GM23338 (cell line): ENCODE measurements around the gene KATNAL2. TPM values are rescaled to one million over a fixed set of nuclear protein-coding genes. Genes with fewer than 3 reads are reported as not detected.

Experiments used
- ATAC-seq: fragments of 200-7000 bp; cut with Tn5 transposase; 3 replicates; pipeline ENCODE4 v1.9.1; 2020
- DNase-seq: peaks from one replicate; pipeline ENCODE4 v3.0.0-alpha.2; 2015; ENCODE audit warnings: low spot score
- H2AFZ ChIP-seq: fragments of 200-600 bp; sonication (generic); 2 replicates; pipeline ENCODE4 v1.8.0; 2016; ENCODE audit warnings: antibody characterized with exemption, mild to moderate bottlenecking, moderate library complexity
- H3F3A ChIP-seq: fragments of 200-600 bp; sonication (generic); replicated peaks from 2 replicates; pipeline ENCODE4 v1.8.0; 2017; ENCODE audit warnings: antibody characterized with exemption, mixed run types, low read depth
- H3K27ac ChIP-seq: fragments of 200-600 bp; sonication (generic); 2 replicates; pipeline ENCODE4 v1.6.1; 2016; ENCODE audit warnings: low read depth
- H3K27me3 ChIP-seq: fragments of 200-600 bp; sonication (generic); 2 replicates; pipeline ENCODE4 v1.8.0; 2016; ENCODE audit warnings: mild to moderate bottlenecking, mixed run types, moderate library complexity; ENCODE audit not compliant: insufficient read depth
- H3K36me3 ChIP-seq: fragments of 200-600 bp; sonication (generic); 2 replicates; pipeline ENCODE4 v1.8.0; 2016; ENCODE audit warnings: mild to moderate bottlenecking; ENCODE audit not compliant: insufficient read depth
- H3K4me1 ChIP-seq: fragments of 200-600 bp; sonication (generic); 2 replicates; pipeline ENCODE4 v1.8.0; 2016; ENCODE audit warnings: mild to moderate bottlenecking, moderate library complexity; ENCODE audit not compliant: insufficient read depth
- H3K4me2 ChIP-seq: fragments of 200-600 bp; sonication (generic); 2 replicates; pipeline ENCODE4 v1.7.1; 2017; ENCODE audit warnings: mixed run types
- H3K4me3 ChIP-seq: fragments of 200-600 bp; sonication (generic); 2 replicates; pipeline ENCODE4 v1.6.1; 2016; ENCODE audit warnings: mixed run types
- H3K79me2 ChIP-seq: fragments of 200-600 bp; sonication (generic); replicated peaks from 2 replicates; pipeline ENCODE4 v1.8.0; 2017; ENCODE audit warnings: mild to moderate bottlenecking; ENCODE audit not compliant: insufficient read depth
- H3K9me2 ChIP-seq: fragments of 200-600 bp; sonication (generic); 2 replicates; pipeline ENCODE4 v1.8.0; 2017; ENCODE audit not compliant: insufficient read depth
- H4K20me1 ChIP-seq: fragments of 200-600 bp; sonication (generic); replicated peaks from 2 replicates; pipeline ENCODE4 v1.8.0; 2017; ENCODE audit warnings: mild to moderate bottlenecking; ENCODE audit not compliant: insufficient read depth
- H3K27ac Mint-ChIP-seq: 2 replicates; pipeline ENCODE4 v1.8.0; 2020; ENCODE audit warnings: inconsistent platforms, mild to moderate bottlenecking, moderate library complexity, mixed read lengths
- H3K27me3 Mint-ChIP-seq: 3 replicates; pipeline ENCODE4 v1.8.0; 2022; ENCODE audit warnings: low read depth, mild to moderate bottlenecking, moderate library complexity, mixed read lengths, inconsistent platforms; ENCODE audit not compliant: insufficient read depth, poor library complexity
- H3K36me3 Mint-ChIP-seq: 3 replicates; pipeline ENCODE4 v1.8.0; 2021; ENCODE audit warnings: low read depth, mild to moderate bottlenecking, inconsistent platforms, moderate library complexity, mixed read lengths
- H3K4me1 Mint-ChIP-seq: 3 replicates; pipeline ENCODE4 v1.8.0; 2020; ENCODE audit warnings: mild to moderate bottlenecking, inconsistent platforms, mixed read lengths
- H3K4me3 Mint-ChIP-seq: 3 replicates; pipeline ENCODE4 v1.8.0; 2021; ENCODE audit warnings: moderate library complexity, mild to moderate bottlenecking, inconsistent platforms, mixed read lengths
- H3K9me3 Mint-ChIP-seq: 3 replicates; pipeline ENCODE4 v1.8.0; 2020; ENCODE audit warnings: moderate library complexity, mild to moderate bottlenecking, inconsistent platforms, mixed read lengths
- CREB1 ChIP-seq: fragments of 250-450 bp; sonication (Bioruptor Pico); IDR thresholded peaks from 2 replicates; pipeline ENCODE4 v1.5.0; 2020; ENCODE audit warnings: low read depth, mild to moderate bottlenecking, moderate library complexity
- CTCF ChIP-seq, 2 experiments: fragments of 200-600 bp in 1 of 2; sonication (generic) in 1 of 2; conservative IDR thresholded peaks; 2 replicates each; pipeline versions ENCODE4 v1.5.1 to v1.6.1; 2016 to 2017; ENCODE audit warnings: antibody characterized with exemption in 2 of 2, low read depth in 2 of 2, mild to moderate bottlenecking in 2 of 2, moderate library complexity in 1 of 2
- JUNB ChIP-seq: IDR thresholded peaks from one replicate; pipeline ENCODE4 v1.6.1; 2016; ENCODE audit warnings: antibody characterized with exemption; ENCODE audit not compliant: unreplicated experiment
- NANOG ChIP-seq: IDR thresholded peaks from 2 replicates; pipeline ENCODE4 v1.6.1; 2016; ENCODE audit warnings: antibody characterized with exemption, borderline replicate concordance
- POLR2AphosphoS5 ChIP-seq: IDR thresholded peaks from 2 replicates; pipeline ENCODE4 v1.6.1; 2016; ENCODE audit warnings: antibody characterized with exemption, low read depth
- STAT1 ChIP-seq: IDR thresholded peaks from one replicate; pipeline ENCODE4 v1.6.1; 2016; ENCODE audit warnings: antibody characterized with exemption; ENCODE audit not compliant: unreplicated experiment
- ZNF331 ChIP-seq: fragments of 250-450 bp; sonication (Bioruptor Pico); IDR thresholded peaks from 2 replicates; pipeline ENCODE4 v1.5.0; 2020; ENCODE audit warnings: low read depth, mild to moderate bottlenecking, moderate library complexity
- ZNF462 ChIP-seq: fragments of 250-450 bp; sonication (Bioruptor Pico); IDR thresholded peaks from 2 replicates; pipeline ENCODE4 v1.5.0; 2020; ENCODE audit warnings: mild to moderate bottlenecking, moderate library complexity
- polyA plus RNA-seq: library from polyadenylated mRNA; unstranded; fragments of >200 nt; fragmentation: Nextera tagmentation; extraction: Ambion mirVana; gene quantifications from 2 replicates; pipeline ENCODE4 v1.2.1, GENCODE V29; 2016
- total RNA-seq: library from RNA; depleted of rRNA; stranded (reverse); fragments of >200 nt; shearing (Covaris generic); gene quantifications from 2 replicates; pipeline ENCODE4 v1.2.3, GENCODE V29; 2014

KATNAL2 gene
- total and polyA plus RNA-seq, 2 experiments from 2014 or later: 11.8 TPM

- TF ChIP-seq NANOG: no peak
- no peak for TF ChIP-seq STAT1
- no peak for TF ChIP-seq CREB1 (CRISPR knock-in tag)
- no peak for TF ChIP-seq POLR2AphosphoS5
- no peak for TF ChIP-seq ZNF331 (CRISPR knock-in tag)
- TF ChIP-seq JUNB: no peak
Measured at GRCh38 chr18:47109720-47110119, 192.3 kb downstream of the KATNAL2 start (continued).

GRCh38 chr18:47110492-47111274 lies 193.3 kb downstream of the KATNAL2 start:
- DNase-seq (peak; percentile 13), ATAC-seq (no peak)
- Histone ChIP-seq H3K36me3 (peaks cover 9% of the 10 kb centered on the region), H3K9me2 (no peaks in the 10 kb centered on the region), H3K27ac (no peak overlapping the region), H3K27me3 (no peaks in the 10 kb centered on the region), H3K79me2 (no peaks in the 10 kb centered on the region), H3K4me3 (no peak overlapping the region), H3F3A (no peaks in the 10 kb centered on the region), H3K4me2 (no peak overlapping the region), H2AFZ (no peak overlapping the region), H4K20me1 (no peaks in the 10 kb centered on the region; the same call in 1 of the 2 replicates), H3K4me1 (peaks cover 36% of the 10 kb centered on the region)
- TF ChIP-seq STAT1 (no peak), CTCF (conservative IDR thresholded peaks at IDR 0.05; ENCODE audit: low read depth in 2 of 2) (no peak), ZNF462 (no peak)
- H3K36me3 Mint-ChIP-seq: peaks cover 28% of the 10 kb centered on the region
- H3K9me3 Mint-ChIP-seq: no peaks in the 10 kb centered on the region
- peaks cover 2% of the 10 kb centered on the region for H3K27me3 Mint-ChIP-seq
- H3K4me1 Mint-ChIP-seq: peaks cover 47% of the 10 kb centered on the region
- H3K27ac Mint-ChIP-seq: no peak overlapping the region; the same call in 1 of the 2 replicates
- no peak overlapping the region for H3K4me3 Mint-ChIP-seq
